HPDE6-E6E7 (cell line): Measurements from ENCODE around the gene ARG1.

ENCODE experiments used
- DNase-seq: peaks from one replicate; pipeline ENCODE4 v3.0.0; 2011; ENCODE audit warnings: missing footprints; ENCODE audit errors: extremely low spot score

ARG1 gene

DNA sequence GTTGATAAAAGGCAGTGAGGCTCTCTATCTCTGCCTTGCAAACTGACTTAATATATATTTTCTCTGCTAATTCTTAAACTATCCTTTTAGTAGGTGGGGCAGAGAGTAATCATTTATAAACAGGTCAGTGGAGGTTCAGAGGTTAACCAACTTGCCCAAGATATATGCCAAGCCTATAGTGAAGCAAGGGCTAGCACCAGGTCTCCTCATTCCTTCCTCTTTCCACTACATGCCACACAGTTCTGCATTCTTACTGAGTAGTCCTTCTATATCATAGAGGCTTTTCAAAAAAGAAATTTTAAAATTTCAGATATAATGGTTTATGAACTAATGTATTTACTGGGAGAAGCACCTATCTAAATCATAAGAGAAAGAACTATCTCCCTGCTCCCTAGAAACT lies 8.5 kb downstream of the ARG1 start:
- DNase-seq, result no peak

DNA sequence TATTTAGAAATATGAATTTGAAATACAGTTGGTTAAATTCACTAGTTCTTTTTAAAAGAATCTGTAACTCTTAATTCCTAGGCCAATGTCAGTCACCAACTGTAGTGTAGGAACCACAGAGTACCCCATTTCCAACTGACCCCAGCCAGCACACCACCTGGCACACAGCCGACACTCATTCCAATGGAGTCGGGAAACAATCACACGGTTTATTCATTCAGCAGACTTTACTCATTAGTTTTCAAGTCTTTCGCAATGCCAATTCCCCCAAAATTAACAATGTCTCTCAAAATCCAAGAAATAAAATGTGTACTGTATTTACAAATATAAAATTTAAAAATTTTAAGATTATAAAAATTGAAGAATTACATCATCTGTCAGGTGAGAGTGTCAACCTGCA lies 13.5 kb downstream of the ARG1 start:
- DNase-seq, result no peak

DNA sequence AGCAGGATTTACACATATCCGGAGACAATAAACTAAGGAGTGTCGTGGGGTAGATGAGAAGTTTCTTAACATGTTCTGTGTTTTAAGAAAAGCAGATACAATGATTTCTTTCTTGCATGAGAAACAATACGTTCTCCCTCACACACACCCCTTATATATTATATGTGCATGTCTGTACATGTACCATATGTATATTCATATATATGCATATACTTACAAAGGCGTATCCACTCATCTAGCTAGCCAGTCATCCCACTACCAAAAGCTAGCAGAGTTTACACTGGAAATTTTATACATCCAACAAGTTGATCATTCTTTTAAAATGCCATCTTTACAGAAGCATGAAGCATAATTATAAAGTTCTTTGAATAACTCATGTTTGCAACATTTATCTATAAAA lies 14.9 kb downstream of the ARG1 start:
- no peak for DNase-seq

DNA sequence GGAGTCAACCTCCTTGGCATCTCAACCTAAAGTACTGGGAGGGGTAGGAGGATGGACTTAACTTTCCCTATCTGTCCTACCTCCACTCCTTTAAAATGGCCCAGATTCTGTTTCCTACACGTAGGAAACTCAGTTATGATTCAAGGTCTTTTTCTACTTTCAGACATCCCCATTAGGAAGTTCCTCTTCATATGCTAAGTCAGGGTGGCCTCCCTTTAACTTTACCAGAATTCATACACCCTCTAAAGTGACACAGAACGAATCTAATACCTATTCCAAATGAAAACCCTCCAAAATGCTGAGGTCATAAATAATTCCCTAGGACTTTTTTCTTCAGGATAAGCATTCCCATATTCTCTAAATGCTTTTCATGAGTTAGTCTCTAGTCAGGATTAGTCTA lies 15.6 kb downstream of the ARG1 start:
- DNase-seq, result no peak

DNA sequence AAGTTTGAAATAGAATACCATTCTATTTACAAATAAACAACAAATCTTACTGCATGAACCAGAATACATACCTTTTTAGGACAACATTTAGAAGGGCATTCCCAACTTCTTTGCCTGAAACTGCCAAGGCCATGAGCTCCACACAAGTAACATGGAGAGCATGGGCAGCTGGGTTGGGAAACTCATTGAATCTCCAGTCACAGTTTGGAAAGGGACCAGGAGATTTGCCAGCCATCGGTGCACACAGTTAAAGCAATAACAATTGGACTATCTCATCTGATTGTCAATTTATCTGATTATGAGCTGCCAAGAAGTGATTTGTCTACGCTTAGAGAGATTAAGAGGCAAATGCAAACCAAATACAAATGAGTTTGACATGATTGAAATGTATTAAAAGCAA lies 19.9 kb downstream of the ARG1 start:
- no peak for DNase-seq

DNA sequence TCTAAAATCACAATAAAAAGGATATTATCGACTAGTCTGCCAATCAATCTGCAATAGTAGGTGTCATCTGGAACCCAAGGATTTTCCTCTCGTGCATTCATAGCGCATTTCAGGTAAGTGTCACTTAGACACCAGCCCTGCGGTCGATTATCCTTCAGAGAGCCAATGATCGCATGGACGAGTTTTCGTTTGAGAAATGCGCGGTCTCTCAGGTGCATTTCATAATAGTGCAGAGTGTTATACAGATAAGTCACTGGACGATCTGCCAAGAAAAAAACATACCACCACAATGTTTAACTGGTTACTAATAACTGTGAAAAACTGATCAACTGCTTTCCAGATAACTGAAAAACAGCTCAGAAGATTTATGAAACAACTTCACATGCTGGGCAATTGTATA lies 21.0 kb downstream of the ARG1 start:
- DNase-seq, result no peak

DNA sequence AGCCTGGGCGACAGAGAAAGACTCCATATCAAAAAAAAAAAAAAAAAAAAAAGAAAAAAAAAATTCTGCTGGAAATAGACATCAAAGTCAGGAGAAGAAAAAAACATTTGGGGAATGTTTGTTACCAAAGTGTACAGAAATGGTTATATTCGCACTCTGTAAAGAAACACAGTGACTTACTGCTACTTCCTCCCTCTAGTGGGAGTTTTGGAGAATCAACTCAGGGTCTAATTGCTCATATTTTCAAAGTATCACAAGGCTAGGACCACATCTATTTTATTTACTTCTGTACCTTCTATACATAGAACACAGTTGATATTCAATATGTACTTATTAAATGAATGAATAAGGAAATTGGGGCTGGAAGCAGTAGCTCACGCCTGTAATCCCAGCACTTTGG lies 24.4 kb downstream of the ARG1 start:
- no peak for DNase-seq

DNA sequence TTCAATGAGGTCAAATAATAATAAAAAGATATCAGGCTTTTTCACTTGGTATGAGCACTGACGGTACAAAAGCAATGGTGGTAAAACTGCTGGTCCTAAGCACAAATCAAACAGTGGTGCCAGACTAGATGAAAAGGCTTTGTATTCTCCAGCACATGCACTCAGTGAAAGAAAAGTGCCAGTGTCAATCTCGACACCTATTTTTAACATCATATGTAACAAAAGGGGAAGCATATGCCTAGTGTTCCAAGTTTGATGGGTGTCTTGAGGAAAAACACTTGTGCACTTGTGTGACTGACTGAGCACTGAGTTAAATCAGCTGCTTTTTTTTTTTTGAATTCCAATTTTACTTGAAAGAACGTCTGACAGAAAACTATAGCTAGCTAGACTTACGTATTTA lies 27.7 kb downstream of the ARG1 start:
- DNase-seq, result no peak

DNA sequence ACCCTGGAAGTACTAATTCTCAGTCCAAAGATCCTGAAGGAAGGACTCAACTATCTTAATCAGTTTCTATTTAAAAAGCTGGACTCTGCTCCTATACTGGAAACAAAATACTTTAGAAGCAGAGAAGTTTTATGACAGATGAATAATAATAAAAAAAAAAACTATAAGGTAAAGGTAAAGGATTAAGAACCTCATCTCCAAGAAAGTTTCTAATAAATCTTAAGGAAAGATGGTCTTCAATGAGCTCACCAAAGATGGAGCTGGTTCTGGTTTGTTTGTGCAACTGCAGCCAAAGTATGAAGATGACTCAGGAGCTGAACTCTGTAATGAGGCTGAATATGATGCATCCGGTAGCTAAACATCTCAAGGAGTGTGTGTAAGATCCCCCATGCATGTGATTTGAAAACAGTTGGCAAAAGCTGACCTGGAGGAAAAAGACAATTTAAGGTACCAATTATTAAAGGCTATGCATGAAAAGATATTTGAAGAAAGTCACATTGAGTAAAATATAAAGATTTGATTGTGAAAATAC lies 29.8 kb downstream of the ARG1 start:
- DNase-seq, result peak; percentile 3

DNA sequence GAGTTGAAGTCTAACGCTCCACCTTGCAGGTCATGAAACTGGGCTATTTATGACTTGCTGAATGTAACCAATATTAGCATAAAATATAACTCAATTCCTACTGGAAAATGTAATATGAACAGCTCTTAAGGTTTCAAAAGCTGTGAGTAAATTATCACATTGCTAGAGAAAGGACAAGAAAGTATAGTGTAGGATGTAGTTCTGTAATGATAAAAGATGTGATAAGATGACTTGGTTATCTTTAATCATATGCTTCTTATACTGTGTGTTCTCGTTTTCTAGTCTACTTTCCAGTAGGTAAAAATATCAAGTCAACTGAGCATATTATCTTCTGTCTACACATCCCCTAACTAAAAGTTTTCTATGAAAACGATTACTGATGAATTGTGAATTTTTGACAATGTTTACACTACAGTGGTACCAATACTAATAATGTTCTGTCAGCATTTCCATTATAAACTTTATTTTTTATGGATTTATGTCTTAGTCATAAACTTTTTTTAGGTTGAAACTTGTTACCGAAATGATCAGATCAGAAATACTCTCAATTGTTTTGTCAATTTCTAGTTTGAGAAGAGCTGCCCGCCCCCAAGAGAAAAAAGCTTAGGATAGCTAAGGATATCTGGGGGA lies 40.4 kb downstream of the ARG1 start:
- no peak for DNase-seq

DNA sequence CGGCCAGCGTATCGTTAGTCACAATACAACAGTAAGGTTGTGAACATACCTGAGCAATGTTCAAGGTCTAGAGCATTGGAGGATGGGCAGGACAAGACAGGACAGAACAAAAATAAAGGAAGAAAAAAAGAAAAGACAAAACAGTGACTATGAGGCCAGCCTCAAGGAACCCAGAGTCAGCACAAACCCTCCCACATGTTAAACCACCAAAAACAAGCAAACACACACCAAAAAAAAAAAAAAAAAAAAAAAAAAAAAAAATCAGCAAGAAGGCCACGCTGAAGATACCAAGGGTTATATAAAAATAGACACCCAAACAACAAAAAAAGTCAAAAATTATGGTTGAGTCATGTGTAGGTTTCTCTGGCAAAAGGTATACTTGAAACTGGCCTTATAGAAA lies 42.2 kb downstream of the ARG1 start:
- no peak for DNase-seq

DNA sequence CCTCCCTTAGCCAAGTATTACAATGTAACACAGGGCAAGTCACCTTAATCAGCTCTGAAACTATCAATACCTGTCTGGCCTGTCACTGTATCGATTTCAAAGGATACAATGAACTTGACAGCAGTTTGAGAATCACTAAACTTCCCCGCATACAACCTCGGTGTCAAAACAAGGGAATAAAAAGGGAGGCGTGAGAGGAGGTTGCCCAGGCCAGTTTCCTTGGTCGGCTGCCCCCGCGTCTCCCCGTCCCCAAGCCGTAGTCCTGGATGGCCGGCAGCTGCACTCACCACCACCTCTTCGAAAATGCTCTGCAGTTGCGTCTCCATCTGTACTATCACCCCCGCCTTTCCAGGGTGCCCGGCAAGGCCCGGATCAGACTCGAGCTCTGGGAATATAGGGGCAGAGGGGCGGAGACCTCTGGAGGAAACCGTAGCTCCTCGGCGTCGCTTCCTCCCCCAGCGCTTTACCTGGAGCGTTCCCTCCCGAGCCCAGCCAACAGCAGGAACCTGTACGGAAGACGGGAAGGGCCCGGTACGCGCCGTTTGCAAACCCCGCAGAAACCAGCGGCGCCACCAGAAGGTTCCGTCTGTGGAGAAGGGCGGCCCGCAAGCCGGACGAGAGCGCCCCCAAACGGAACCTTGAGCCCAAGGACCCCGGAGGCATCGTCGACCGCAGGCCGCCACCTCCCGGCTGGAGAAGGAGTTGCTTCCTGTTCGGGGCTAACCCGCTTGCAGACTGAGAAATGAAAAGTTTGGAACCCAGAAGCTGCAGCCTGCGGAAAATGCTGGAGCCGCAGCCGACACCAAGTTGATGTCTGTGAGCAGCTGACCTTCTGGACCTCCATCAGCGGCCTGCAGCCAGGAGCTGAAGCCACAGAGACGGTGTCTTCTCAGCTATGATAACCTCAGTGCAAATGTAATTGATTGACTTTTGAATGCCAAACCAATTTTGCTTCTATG lies 55.0 kb downstream of the ARG1 start, which contains the start of gene MED23:
Gene MED23, minus strand, starts transcription at position 519 of the 959 bp plus-strand sequence. Its CDS starts 193 bp downstream, at position 326.
- peak; percentile 75 for DNase-seq

DNA sequence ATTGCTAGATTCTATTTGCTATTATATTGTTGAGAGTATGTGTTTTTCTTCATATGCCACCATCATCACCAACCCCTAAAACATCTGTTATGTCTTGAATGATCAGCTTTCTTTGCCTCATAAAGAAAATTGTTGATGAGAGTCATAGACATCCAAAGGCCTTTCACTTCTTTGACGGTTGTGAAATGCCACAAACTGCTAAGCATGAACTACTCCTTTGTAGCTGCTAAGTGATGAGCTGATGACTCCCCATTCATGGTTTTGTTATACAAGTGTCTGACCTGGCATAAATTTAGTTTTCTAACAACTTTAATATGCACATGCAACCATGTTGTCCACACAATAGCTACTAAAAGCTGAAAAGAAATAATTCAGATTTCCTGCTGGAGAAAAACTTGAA lies 55.7 kb downstream of the ARG1 start:
- DNase-seq, result no peak

DNA sequence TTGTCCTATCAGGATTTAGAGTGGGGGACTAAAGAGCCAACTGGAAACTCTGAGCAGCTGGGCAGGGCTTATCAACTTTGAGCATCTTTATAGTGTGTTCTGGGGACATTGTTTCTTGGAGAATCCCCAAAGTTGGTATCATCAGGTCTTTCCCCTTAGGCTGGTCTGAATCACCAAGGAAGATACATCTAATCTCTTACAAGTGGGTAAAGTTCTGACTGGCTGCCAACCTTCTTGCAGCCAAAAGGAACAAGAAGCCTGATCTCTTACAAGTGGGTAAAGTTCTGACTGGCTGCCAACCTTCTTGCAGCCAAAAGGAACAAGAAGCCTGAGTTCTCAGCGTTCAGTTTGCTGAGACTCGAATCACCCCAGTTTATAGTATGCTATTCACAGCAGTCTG lies 56.6 kb downstream of the ARG1 start:
- DNase-seq, result no peak

DNA sequence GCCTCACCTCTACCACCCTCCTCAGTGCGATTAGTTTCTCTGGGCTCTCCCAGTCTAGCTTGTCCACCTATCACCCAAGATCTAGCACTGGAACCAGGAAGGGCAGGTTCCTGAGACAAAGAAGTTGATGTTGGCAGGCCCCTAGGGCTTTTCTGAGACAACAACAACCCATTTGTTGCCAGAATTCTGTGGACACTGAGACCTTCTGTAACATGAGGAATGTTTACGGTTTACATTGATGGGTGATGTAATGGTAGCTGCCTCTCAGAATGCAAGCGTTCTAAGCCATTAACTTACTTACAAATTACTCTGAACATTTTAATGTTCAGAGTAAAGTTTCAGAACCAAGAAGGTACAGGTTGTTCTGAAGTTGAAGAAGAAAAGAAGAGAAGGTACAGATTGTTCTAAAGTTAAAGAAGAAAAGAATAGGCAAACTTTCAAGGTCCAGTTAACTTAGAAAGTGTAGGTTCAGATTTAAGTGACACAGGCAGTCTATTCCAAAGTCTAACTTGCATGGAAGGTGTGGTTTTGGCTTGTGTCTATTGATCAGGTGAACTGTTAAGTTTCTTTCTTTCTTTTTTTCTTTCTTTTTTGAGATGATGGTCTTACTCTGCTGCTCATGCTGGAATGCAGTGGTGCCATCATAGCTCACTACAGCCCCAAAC lies 58.7 kb downstream of the ARG1 start:
- DNase-seq, result no peak
